ENCODE results near the gene PRSS22. TPM values are rescaled to one million over a fixed set of nuclear protein-coding genes. Genes with fewer than 3 reads are reported as not detected.

The PRSS22 gene
- total RNA-seq, 6 experiments from 2014 or later, result 0.18 to 2.1 (median 0.84) TPM; not detected in 1

DNA sequence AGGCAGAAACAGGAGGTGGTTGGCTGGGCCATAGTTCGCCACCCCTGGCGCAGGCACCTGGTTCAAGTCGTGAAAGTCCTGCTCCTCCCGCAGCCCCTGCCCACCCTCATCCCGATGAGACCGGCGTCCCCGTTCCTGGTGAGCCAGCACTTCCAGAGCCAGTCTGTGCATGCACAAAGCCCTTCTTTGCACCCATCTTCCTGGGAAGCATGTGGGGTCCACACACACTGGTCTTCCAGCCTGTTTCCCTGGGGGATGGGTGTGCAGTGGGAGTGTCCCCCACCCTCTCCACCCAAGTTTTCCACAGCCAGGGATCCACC is 29.5 kb downstream of the PRSS22 start:
- H3K36me3 ChIP-seq, result no peaks in the 10 kb centered on the region
- no peaks in the 10 kb centered on the region for H3K27me3 ChIP-seq
- no peak overlapping the region for H3K27ac ChIP-seq
- no peaks in the 10 kb centered on the region for H3K9me3 ChIP-seq
- no peaks in the 10 kb centered on the region for H3K4me1 ChIP-seq
- no peak overlapping the region for H3K4me3 ChIP-seq
- ATAC-seq (no peak), DNase-seq (peak in 1 of 3 donors; percentile 39)
- intact Hi-C loops (cut with DNase I), result no loop called here
- TF ChIP-seq, protein P1, sequence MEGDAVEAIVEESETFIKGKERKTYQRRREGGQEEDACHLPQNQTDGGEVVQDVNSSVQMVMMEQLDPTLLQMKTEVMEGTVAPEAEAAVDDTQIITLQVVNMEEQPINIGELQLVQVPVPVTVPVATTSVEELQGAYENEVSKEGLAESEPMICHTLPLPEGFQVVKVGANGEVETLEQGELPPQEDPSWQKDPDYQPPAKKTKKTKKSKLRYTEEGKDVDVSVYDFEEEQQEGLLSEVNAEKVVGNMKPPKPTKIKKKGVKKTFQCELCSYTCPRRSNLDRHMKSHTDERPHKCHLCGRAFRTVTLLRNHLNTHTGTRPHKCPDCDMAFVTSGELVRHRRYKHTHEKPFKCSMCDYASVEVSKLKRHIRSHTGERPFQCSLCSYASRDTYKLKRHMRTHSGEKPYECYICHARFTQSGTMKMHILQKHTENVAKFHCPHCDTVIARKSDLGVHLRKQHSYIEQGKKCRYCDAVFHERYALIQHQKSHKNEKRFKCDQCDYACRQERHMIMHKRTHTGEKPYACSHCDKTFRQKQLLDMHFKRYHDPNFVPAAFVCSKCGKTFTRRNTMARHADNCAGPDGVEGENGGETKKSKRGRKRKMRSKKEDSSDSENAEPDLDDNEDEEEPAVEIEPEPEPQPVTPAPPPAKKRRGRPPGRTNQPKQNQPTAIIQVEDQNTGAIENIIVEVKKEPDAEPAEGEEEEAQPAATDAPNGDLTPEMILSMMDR (IDR thresholded peaks at IDR 0.05), result no peak
- no peak for TF ChIP-seq POLR2A (IDR thresholded peaks at IDR 0.05)
- WGBS (ENCODE audit: insufficient coverage, low coverage, low lambda C conversion rate, missing lambda C conversion rate), result no CpG with 5 or more reads among the region's 8 CpGs

DNA sequence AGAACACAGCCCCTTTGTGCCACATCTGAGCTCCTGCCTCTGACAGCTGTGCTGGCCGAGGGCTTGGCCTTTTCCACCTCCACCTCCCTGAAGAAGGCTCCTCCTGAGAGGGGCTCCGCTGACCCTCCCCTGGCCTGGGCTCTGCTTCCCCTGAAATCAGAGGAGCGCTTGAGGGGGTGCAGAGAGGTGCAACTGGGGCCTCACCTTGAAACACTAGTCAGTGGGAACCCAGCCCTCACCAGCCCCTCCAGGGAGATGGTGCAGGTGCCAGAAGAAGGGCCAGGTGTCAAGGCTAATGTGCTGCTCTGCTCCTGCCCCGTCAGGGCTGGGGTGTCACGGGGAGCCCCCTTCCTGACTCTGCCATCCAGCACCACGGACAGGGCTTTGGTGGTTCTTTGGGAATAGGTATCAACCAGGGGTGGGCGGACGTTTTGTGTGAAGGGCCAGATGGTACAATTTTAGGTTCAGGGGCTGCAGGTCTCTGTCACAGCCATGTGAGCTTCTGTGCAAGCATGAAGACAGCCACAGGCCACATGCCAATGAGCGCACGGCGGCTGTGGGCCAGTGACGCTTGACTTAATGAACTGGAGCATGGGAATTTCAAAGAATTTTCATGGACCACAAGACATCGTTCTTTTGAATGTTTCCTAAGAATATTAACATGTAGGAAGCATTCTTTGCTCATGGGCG is 30.0 kb downstream of the PRSS22 start:
- DNase-seq (peak in 1 of 3 donors; percentile 30), ATAC-seq (no peak)
- Histone ChIP-seq H3K27ac (no peak overlapping the region), H3K27me3 (no peaks in the 10 kb centered on the region), H3K4me1 (no peaks in the 10 kb centered on the region), H3K9me3 (no peaks in the 10 kb centered on the region), H3K4me3 (no peak overlapping the region), H3K36me3 (no peaks in the 10 kb centered on the region)
- 70% methylated on average over 7 of the region's 14 CpGs for WGBS (ENCODE audit: insufficient coverage, low coverage, low lambda C conversion rate, missing lambda C conversion rate)
- TF ChIP-seq, protein P1 (IDR thresholded peaks at IDR 0.05), result no peak
- TF ChIP-seq POLR2A (IDR thresholded peaks at IDR 0.05), result no peak
- intact Hi-C loops (cut with DNase I), result no loop called here

- Histone ChIP-seq H3K4me1 (no peaks in the 10 kb centered on the region), H3K27ac (no peak overlapping the region), H3K36me3 (no peaks in the 10 kb centered on the region), H3K27me3 (no peaks in the 10 kb centered on the region), H3K4me3 (no peak overlapping the region), H3K9me3 (no peaks in the 10 kb centered on the region)
- WGBS (ENCODE audit: insufficient coverage, low coverage, low lambda C conversion rate, missing lambda C conversion rate), result no CpG with 5 or more reads among the region's 15 CpGs
- TF ChIP-seq, protein P1 (IDR thresholded peaks at IDR 0.05), result no peak
- no peak for TF ChIP-seq POLR2A (IDR thresholded peaks at IDR 0.05)
- ATAC-seq, result no peak
- intact Hi-C loops (cut with DNase I), result no loop called here
- peak in 1 of 3 donors; percentile 29 for DNase-seq
Observed at GRCh38 chr16:2827374-2827791, 30.6 kb downstream of the PRSS22 start.

GRCh38 chr16:2826591-2827373 is 31.2 kb downstream of the PRSS22 start:
- TF ChIP-seq, protein P1 (IDR thresholded peaks at IDR 0.05), result no peak
- no peak for TF ChIP-seq POLR2A (IDR thresholded peaks at IDR 0.05)
- ATAC-seq (no peak), DNase-seq (peak in 1 of 3 donors; percentile 35)
- H3K4me3 ChIP-seq, result no peak overlapping the region
- H3K9me3 ChIP-seq, result no peaks in the 10 kb centered on the region
- 66% methylated on average over 5 of the region's 19 CpGs for WGBS (ENCODE audit: insufficient coverage, low coverage, low lambda C conversion rate, missing lambda C conversion rate)
- intact Hi-C loops (cut with DNase I), result no loop called here
- no peak overlapping the region for H3K27ac ChIP-seq
- no peaks in the 10 kb centered on the region for H3K27me3 ChIP-seq
- no peaks in the 10 kb centered on the region for H3K4me1 ChIP-seq
- no peaks in the 10 kb centered on the region for H3K36me3 ChIP-seq
